SU-DHL-6 (cell line): ENCODE data around the gene NKX2-8.

Source experiments
- H2AFZ ChIP-seq: fragments of 200-600 bp; sonication (generic); 2 replicates; pipeline ENCODE4 v1.6.1; 2014; ENCODE audit warnings: low read depth, mild to moderate bottlenecking, moderate library complexity, mixed read lengths, antibody characterized with exemption, low read length; ENCODE audit not compliant: severe bottlenecking
- H3F3A ChIP-seq: fragments of 200-600 bp; shearing (Covaris generic); 2 replicates; pipeline ENCODE4 v1.6.0; 2016; ENCODE audit warnings: antibody characterized with exemption, mild to moderate bottlenecking; ENCODE audit not compliant: insufficient read depth
- H3K27ac ChIP-seq: fragments of 200-600 bp; sonication (generic); 2 replicates; pipeline ENCODE4 v1.5.1; 2016; ENCODE audit warnings: low read depth, mild to moderate bottlenecking, low read length, moderate library complexity, mixed read lengths
- H3K27me3 ChIP-seq: fragments of 200-600 bp; sonication (generic), shearing (Covaris generic); 2 replicates; pipeline ENCODE4 v1.6.0; 2014; ENCODE audit warnings: mild to moderate bottlenecking, low read length
- H3K36me3 ChIP-seq: fragments of 200-600 bp; sonication (generic); 2 replicates; pipeline ENCODE4 v1.6.1; 2014; ENCODE audit warnings: mild to moderate bottlenecking, low read length, mixed read lengths
- H3K4me2 ChIP-seq: fragments of 300-600, 200-600 bp; shearing (Covaris generic), sonication (generic); 2 replicates; pipeline ENCODE4 v1.6.0; 2014; ENCODE audit warnings: low read length, low read depth, mild to moderate bottlenecking; ENCODE audit not compliant: poor library complexity, severe bottlenecking
- H3K4me3 ChIP-seq: fragments of 200-600 bp; sonication (generic); 2 replicates; pipeline ENCODE4 v1.5.1; 2014; ENCODE audit warnings: antibody characterized with exemption, low read length, mild to moderate bottlenecking, mixed read lengths; ENCODE audit not compliant: insufficient read depth, poor library complexity, severe bottlenecking
- H3K79me2 ChIP-seq: fragments of 200-600 bp; sonication (generic); 2 replicates; pipeline ENCODE4 v1.6.1; 2014; ENCODE audit warnings: mild to moderate bottlenecking, low read length, moderate library complexity; ENCODE audit not compliant: insufficient read depth
- H3K9ac ChIP-seq: fragments of 200-600 bp; sonication (generic); 2 replicates; pipeline ENCODE4 v1.7.0; 2014; ENCODE audit warnings: mild to moderate bottlenecking, low read length
- H3K9me2 ChIP-seq: fragments of 200-600 bp; sonication (generic); replicated peaks from 2 replicates; pipeline ENCODE4 v1.6.1; 2014; ENCODE audit warnings: low read length; ENCODE audit not compliant: insufficient read depth
- H3K9me3 ChIP-seq: fragments of 200-600 bp; sonication (generic); 2 replicates; pipeline ENCODE4 v1.6.1; 2014; ENCODE audit warnings: low read length, mixed read lengths; ENCODE audit not compliant: insufficient read depth
- H4K20me1 ChIP-seq: fragments of 200-600 bp; sonication (generic); 2 replicates; pipeline ENCODE4 v1.6.1; 2014; ENCODE audit warnings: low read depth, mild to moderate bottlenecking, antibody characterized with exemption, low read length, moderate library complexity, mixed read lengths
- EZH2phosphoT487 ChIP-seq: fragments of 200-600 bp; sonication (generic), shearing (Covaris generic); conservative IDR thresholded peaks from 2 replicates; pipeline ENCODE4 v1.6.1; 2018; ENCODE audit warnings: mild to moderate bottlenecking, antibody characterized with exemption, low read length, moderate library complexity, mixed read lengths
- TF ChIP-seq, protein P1 (sequence below): fragments of 200-600 bp; sonication (generic); IDR thresholded peaks from one replicate; pipeline ENCODE4 v1.5.1; 2017; ENCODE audit warnings: antibody characterized with exemption, mild to moderate bottlenecking, low read length, moderate library complexity; ENCODE audit not compliant: insufficient read depth, poor library complexity, severe bottlenecking

Gene NKX2-8

DNA sequence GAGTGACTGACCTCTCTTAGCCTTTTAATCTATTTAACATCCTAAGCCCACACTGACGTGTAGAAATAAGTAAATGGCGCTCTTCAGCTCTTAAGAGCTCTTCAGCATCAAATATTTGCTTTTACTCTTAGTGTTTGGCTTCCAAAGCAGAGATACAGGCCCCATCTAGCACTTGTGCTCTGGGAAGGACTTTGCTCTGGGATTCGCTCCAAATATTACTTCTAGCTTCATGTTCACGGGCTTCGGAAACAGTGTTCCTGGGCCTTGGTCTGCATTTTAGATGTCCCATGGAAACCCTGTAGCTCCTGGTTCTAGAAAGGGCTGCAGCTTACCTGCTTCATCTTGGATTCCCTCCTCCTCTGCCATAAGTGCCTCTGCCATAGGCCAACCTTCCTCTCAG, 2.7 kb upstream of the NKX2-8 start:
- Histone ChIP-seq H2AFZ (no peak overlapping the region), H3K4me3 (no peak overlapping the region), H3K9ac (no peak overlapping the region), H3K36me3 (no peaks in the 10 kb centered on the region), H3K79me2 (no peaks in the 10 kb centered on the region), H3K27me3 (no peaks in the 10 kb centered on the region), H3K9me3 (no peaks in the 10 kb centered on the region), H3K9me2 (no peaks in the 10 kb centered on the region), H3F3A (no peaks in the 10 kb centered on the region), H4K20me1 (no peaks in the 10 kb centered on the region), H3K27ac (no peak overlapping the region), H3K4me2 (no peak overlapping the region)
- TF ChIP-seq, protein P1, sequence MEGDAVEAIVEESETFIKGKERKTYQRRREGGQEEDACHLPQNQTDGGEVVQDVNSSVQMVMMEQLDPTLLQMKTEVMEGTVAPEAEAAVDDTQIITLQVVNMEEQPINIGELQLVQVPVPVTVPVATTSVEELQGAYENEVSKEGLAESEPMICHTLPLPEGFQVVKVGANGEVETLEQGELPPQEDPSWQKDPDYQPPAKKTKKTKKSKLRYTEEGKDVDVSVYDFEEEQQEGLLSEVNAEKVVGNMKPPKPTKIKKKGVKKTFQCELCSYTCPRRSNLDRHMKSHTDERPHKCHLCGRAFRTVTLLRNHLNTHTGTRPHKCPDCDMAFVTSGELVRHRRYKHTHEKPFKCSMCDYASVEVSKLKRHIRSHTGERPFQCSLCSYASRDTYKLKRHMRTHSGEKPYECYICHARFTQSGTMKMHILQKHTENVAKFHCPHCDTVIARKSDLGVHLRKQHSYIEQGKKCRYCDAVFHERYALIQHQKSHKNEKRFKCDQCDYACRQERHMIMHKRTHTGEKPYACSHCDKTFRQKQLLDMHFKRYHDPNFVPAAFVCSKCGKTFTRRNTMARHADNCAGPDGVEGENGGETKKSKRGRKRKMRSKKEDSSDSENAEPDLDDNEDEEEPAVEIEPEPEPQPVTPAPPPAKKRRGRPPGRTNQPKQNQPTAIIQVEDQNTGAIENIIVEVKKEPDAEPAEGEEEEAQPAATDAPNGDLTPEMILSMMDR: no peak
- no peak for TF ChIP-seq EZH2phosphoT487

DNA sequence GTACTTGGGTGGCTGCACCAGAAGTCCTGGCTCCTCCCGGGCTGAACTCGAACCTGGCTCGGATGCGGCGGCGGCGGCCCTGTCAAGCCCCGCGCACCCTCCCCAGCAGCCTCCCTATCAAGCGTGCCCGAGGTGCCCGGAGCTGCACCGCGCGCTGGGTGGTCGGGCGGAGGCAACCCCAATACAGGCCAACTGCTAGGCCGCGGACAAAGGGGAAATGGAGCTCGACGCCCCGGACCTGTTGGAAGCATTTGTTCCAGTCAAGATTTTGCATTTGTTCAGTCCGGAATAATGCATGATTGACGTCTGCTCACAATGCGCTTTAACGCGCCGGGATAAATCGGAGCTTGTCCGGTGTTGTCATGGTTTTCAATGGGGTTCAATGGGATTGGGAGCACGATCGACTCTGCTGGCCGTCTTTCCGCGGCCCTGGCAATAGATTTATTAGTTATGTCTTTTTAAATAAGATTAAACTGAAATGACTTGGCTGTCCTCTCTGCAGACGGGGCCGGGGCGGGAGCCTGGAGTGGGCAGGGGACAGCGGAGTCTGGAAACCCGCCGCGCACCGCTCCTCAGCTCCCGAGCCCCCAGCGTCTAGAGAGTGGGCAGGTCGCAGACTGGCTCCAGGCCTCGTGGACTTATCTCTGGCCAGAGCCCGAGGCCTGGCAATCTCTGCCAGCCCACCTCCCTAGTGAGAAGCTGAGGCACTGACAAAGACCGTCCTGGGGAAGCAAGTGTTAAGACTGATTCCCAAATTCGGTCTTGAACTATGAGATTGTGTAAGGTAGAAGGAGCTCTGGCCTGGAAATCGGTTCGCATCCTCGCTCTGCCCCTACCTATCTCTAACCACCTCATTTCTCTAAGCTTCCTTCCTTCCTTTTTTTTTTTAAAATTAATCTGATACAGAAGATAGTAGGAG, 1.7 kb upstream of the NKX2-8 start:
- Histone ChIP-seq H3K9me2 (no peaks in the 10 kb centered on the region), H4K20me1 (no peaks in the 10 kb centered on the region), H3F3A (no peaks in the 10 kb centered on the region), H3K27ac (no peak overlapping the region), H3K79me2 (no peaks in the 10 kb centered on the region), H3K4me2 (no peak overlapping the region), H3K27me3 (no peaks in the 10 kb centered on the region), H3K36me3 (no peaks in the 10 kb centered on the region), H3K9ac (no peak overlapping the region), H3K9me3 (no peaks in the 10 kb centered on the region), H2AFZ (no peak overlapping the region), H3K4me3 (no peak overlapping the region)
- TF ChIP-seq EZH2phosphoT487: no peak
- TF ChIP-seq, protein P1: no peak

DNA sequence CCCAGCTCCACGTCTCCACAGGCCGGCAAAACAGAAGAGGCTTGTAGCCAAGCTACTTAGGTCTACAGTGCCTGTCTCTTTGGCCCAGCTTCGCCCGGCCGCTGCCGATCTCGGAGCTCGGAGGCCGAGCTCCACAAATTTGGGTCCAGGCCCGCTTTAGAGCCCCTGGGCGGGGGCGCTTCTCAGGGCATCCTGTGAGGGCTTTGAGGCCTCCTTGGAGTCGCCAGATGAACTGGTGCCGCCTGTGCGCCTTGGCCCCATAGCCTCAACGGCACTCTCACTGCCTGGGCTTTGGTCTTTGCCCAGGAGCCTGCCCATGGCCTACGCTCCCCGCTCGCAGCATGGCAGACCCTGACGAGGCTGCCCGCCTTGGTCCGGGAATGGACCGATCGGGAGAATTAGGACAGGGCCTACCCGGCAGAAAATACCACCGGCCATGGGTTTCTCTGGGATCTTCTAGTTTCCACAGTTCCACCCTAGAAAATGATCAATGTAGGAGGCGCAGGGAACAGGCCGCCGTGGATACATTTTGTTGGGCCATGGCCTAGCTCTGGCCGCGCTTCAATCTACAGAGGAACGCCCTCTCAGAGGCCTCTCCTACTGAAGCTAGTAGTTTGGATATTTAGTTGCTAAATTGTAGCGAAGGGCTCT, 953 bp upstream of the NKX2-8 start:
- no peak overlapping the region for H3K4me2 ChIP-seq
- no peaks in the 10 kb centered on the region for H3K9me3 ChIP-seq
- H3K9me2 ChIP-seq: no peaks in the 10 kb centered on the region
- H4K20me1 ChIP-seq: no peaks in the 10 kb centered on the region
- no peaks in the 10 kb centered on the region for H3K79me2 ChIP-seq
- no peak overlapping the region for H3K27ac ChIP-seq
- H3K9ac ChIP-seq: no peak overlapping the region
- H3F3A ChIP-seq: no peaks in the 10 kb centered on the region
- TF ChIP-seq, protein P1: no peak
- no peak for TF ChIP-seq EZH2phosphoT487
- no peaks in the 10 kb centered on the region for H3K27me3 ChIP-seq
- no peaks in the 10 kb centered on the region for H3K36me3 ChIP-seq
- no peak overlapping the region for H3K4me3 ChIP-seq
- H2AFZ ChIP-seq: no peak overlapping the region
